GM12874 (cell line): ENCODE data around the gene DDX41.
A peak's percentile ranks its signal among the peaks of the same experiment; 100 is the strongest.

ENCODE experiments used
- TF ChIP-seq, protein P1 (sequence below): IDR thresholded peaks from 2 replicates; pipeline ENCODE4 v1.5.1; 2011; ENCODE audit warnings: low read depth, mild to moderate bottlenecking, control low read depth, low read length, moderate library complexity; ENCODE audit not compliant: insufficient read depth

Gene DDX41

DNA sequence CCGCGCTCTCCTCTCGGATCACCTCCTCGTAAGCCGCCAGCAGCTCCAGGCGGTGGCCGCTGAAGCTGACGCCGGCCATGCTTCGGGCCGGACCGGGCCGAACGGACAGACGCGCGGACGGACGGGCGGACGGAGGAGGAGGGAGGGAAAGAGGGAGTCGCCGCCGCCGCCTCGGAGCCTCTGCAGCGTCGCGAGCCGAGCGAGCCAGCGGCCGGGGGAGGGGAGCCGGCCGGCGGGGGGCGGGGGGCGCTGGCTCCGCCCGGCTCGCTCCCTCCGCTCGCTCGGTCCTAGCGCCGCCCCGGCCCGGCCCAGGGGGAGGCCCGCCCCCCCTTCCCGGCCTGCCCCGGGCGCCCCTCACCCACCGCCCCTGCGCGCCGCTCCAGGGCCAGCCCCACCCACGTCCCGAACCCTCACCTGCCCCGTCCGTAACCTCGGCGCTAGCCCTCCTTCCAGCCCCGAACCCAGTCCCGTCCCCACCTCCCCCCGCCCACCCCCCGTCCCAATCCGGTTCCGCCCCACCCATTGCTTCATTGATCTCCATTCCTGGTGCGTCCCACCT is 43.2 kb downstream of the DDX41 start, which contains the start of gene DBN1:
DBN1 (minus strand) TSS at position 192 of the 559 bp plus-strand sequence; CDS start at position 79, 113 bp downstream.
- TF ChIP-seq, protein P1, sequence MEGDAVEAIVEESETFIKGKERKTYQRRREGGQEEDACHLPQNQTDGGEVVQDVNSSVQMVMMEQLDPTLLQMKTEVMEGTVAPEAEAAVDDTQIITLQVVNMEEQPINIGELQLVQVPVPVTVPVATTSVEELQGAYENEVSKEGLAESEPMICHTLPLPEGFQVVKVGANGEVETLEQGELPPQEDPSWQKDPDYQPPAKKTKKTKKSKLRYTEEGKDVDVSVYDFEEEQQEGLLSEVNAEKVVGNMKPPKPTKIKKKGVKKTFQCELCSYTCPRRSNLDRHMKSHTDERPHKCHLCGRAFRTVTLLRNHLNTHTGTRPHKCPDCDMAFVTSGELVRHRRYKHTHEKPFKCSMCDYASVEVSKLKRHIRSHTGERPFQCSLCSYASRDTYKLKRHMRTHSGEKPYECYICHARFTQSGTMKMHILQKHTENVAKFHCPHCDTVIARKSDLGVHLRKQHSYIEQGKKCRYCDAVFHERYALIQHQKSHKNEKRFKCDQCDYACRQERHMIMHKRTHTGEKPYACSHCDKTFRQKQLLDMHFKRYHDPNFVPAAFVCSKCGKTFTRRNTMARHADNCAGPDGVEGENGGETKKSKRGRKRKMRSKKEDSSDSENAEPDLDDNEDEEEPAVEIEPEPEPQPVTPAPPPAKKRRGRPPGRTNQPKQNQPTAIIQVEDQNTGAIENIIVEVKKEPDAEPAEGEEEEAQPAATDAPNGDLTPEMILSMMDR, result no peak

DNA sequence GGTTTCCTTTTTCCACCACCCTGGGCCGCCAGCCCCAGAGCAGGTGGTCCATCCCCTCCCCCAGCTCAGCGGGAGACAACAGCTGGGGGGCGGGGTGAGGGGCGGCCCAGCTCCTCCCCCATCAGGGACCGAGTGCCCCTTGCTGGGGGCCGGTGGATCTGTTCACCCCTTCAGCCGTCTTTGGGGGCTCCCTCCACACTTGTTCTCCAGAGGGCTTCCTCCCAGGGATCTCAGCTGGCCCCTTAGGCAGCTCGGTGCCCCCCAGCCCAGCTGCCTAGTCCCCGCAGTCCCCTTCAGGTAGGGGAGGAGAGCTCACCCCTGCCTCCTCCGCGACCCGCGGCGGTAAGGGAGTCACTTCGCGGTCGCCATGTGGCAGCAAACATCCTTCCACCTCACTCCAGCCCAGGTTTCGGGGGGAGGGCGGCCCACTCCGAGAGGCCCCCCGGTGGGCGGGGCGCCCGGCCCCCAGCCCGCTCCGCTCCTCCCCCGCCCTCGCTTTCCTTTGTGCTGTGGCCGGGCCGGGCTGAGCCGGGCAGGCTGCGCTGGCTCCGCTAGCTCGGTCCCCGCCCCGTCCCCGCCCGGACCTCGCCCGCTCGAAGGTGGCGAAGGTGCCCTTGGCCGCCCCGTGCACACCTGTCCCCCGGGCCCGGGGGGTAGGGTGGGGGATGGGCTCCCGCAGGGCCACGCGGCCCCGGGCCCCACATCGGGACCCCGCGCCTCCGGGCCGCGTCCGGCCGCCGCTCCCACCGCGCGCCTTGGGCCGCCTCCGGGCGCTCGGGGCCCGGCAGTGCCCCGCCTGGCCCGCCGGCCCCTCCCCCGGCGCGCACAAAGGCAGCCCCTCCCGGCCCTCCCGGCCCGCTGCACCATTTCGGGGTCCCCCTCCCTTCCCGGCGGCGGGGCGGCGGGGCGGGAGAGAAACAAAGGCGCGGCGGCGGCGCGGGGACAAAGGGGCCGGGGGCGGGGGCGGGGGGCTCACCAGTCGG is 44.0 kb downstream of the DDX41 start:
- TF ChIP-seq, protein P1, result peak; percentile 12; the same call in 1 of the 2 replicates

DNA sequence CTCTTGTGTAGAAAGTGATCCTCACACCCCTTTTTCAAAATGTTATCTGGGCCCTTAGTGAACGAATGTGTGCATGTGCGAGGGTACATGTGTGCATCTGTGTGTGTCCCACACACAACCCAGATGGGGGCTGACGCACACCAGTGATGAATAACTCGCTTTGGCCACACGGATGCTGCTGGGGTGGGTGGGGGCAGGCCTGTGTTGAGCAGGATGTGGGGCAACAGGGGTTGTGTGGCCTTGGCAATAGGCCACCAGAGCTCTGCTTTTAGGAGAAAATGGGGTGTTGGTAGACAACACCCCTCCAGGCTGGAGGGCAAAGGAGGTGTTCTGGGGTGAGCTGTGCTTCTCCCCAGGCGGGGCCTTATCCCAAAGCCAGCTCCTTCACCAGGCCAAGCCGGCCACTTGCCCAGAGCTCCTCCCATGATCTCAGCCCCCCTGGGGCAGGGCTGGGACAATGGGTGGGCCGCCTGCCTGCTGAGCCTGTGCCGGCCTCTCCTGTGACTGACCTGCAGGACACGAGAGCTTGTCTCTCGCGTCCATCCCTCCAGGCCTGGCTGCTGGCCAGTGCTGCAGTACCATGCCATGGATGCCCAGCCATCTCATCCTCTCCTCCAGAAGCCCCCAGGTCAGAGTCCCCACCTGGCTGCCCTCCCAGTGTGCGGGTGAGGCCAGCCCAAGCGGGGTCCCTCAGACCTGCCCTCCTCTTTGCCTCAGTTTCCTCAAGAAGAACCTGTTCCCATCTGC is 45.0 kb downstream of the DDX41 start:
- TF ChIP-seq, protein P1, result no peak

DNA sequence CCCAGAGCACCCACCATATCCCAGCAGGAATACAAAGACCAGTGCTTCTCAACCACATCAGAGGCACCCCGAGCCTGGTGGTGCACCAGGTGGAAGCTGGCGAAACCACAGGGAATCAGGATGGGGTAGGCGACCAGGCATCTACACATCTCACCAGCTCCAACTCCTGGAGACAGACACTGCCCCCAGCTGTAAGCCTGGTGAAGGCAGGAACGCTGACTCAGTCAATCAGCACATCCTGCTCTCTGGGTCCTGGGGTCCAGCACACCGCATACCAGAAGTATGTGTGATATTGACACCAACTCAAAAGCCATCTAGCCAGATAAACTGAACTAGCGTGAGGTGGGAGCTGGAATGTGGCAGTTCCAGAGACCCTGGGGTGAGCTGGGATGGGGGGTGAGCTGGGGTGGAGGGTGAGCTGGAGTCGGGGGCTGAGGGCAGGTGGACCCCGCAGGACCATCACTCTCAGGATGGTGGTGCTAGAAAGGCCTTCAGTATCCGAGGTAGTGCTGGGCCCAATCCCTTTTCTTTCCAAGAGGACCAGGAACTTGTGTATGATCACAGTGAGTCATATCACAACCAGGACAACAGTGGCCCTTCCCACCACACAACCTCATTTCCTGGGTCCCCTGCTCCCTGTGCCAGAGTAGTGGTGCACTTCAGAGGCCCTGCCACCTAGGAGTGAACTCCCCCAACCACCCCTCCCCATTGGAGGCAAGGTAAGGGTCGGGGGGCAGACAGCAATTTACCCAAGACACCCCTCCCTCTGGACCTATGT is 45.8 kb downstream of the DDX41 start:
- TF ChIP-seq, protein P1, result no peak

DNA sequence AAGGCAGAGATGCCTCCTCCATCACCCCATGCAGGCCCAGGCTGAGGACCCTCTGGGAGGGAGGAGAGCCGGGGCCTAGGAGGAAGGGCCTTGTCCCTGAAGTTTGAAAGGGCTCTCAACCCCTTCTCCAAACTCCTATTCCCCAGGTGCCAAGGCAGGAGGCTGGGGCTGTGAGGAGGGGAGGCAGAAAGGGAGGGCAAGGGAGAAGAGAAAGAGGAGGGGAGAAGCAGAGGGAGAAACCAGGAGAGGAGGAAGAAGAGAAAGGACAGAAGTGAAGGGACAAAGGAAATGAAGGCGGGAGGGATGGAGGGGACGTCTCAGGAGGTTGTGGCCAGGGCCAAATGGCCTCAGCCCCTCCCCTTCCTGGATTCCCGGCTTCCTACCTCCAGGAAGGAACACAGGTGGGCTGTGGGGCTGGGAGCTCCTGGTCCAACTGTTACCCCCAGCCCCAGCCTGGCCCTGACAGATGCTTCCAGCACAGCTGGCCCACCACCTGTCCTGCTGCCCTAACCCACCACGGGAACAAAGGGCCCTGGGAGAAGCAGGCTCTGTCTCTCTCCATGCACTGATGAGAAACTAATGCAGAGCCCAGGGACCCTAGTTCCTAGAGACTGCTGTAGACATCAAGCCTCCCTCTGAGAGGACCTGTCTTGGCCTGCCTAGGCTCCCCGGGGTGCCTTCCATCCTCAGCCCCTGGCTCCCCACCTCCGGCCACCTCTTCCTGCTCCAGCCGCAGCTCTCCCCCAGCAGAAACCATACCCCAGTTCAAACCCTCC is 46.8 kb downstream of the DDX41 start:
- TF ChIP-seq, protein P1, result no peak

DNA sequence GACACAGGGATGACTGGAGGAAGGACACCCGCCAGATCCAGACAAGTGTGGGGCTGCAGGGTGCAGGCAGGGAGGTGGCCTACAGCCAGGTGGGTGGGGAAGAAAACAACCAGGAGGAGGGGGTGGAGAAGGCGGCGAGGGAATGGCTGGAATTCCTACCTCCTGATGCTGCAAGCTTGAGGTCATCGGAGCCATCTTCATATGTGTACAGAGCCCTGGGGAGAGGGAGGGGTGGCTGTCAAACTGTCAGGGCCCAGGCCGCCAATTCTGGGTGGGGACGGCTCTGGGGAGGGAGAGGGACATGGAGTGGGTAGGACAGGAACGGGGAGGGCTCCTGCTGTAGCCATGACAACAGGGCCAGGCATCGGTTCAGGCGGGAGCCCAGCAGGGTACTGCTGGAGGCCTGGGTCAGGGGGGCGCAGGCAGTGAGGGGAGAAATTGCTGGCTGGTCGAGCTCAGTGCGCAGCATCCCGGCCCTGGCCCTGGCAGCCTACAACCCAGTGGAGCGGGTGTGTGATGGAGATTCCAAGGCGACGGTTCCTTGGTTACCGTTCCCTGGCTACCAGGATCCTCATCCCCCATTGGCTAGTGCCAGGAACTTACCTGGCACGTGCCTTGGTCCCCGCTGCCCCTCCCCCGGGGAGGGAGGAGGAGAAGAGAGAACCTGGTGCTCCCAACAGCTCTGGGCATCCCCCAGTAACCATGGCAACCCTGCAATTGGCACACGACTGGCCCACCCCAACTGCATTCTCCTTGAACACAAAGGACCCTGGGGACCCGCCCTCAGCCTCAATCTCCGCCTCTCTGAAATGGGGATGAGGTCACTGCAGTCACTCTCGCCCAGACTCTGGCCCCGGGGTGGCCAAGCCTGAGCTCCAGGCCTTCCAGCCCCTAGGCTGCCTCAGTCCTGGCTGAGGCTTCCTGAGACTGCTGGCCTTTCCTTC is 47.8 kb downstream of the DDX41 start:
- TF ChIP-seq, protein P1, result no peak
